ENCODE data around the gene TOP3A.

DNA sequence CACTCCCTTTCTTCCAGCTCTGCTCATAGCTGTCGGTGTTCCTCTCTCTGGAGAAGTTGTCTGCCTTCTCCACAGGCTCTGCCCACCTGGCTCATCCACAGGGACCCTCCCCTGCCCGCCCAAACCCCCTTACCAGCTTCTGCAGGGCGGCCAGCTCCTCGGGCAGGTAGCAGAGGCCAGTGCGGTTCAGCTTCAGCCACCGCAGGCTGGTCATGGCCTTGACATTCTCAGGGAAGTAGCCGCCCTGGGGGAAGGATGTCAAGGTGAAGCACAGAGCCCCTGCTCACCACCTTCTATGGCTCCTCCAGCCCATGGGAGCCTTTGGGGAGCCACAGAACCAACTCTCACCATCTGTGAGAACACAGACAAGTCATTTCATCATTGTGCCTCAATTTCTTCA lies 58.0 kb downstream of the TOP3A start:
- TF ChIP-seq, protein P1, sequence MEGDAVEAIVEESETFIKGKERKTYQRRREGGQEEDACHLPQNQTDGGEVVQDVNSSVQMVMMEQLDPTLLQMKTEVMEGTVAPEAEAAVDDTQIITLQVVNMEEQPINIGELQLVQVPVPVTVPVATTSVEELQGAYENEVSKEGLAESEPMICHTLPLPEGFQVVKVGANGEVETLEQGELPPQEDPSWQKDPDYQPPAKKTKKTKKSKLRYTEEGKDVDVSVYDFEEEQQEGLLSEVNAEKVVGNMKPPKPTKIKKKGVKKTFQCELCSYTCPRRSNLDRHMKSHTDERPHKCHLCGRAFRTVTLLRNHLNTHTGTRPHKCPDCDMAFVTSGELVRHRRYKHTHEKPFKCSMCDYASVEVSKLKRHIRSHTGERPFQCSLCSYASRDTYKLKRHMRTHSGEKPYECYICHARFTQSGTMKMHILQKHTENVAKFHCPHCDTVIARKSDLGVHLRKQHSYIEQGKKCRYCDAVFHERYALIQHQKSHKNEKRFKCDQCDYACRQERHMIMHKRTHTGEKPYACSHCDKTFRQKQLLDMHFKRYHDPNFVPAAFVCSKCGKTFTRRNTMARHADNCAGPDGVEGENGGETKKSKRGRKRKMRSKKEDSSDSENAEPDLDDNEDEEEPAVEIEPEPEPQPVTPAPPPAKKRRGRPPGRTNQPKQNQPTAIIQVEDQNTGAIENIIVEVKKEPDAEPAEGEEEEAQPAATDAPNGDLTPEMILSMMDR (IDR thresholded peaks at IDR 0.05): no peak
- no peak for TF ChIP-seq POLR2A (IDR thresholded peaks at IDR 0.05)
